Stomach smooth muscle (tissue), 2 donors: Measurements from ENCODE around the gene TMEM266.

Source experiments
- H3K27ac ChIP-seq: one replicate; pipeline ENCODE4 v1.7.0; 2013; ENCODE audit warnings: mild to moderate bottlenecking, low read length, inconsistent platforms
- H3K27me3 ChIP-seq, 2 donors: one replicate each; pipeline ENCODE4 v1.7.0; 2013; ENCODE audit warnings: low read length in 2 of 2; ENCODE audit not compliant: insufficient read depth in 2 of 2, control insufficient read depth in 1 of 2
- H3K36me3 ChIP-seq, 2 donors: one replicate each; pipeline ENCODE4 v1.7.0; 2013; ENCODE audit warnings: low read length in 2 of 2; ENCODE audit not compliant: control insufficient read depth in 2 of 2, insufficient read depth in 2 of 2
- H3K4me1 ChIP-seq: one replicate; pipeline ENCODE4 v1.7.0; 2013; ENCODE audit warnings: low read length; ENCODE audit not compliant: control insufficient read depth, insufficient read depth
- H3K4me3 ChIP-seq, 2 donors: one replicate each; pipeline ENCODE4 v1.7.0; 2013; ENCODE audit warnings: low read length in 2 of 2
- H3K9ac ChIP-seq, 2 donors: one replicate each; pipeline ENCODE4 v1.7.0; 2013; ENCODE audit warnings: low read length in 2 of 2, mild to moderate bottlenecking in 1 of 2
- H3K9me3 ChIP-seq, 2 donors: one replicate each; pipeline ENCODE4 v1.7.0; 2013; ENCODE audit warnings: low read length in 2 of 2; ENCODE audit not compliant: control insufficient read depth in 2 of 2
- donor health status: healthy.
- donor health status: Pancreatic carcinoma.

TMEM266 gene

DNA sequence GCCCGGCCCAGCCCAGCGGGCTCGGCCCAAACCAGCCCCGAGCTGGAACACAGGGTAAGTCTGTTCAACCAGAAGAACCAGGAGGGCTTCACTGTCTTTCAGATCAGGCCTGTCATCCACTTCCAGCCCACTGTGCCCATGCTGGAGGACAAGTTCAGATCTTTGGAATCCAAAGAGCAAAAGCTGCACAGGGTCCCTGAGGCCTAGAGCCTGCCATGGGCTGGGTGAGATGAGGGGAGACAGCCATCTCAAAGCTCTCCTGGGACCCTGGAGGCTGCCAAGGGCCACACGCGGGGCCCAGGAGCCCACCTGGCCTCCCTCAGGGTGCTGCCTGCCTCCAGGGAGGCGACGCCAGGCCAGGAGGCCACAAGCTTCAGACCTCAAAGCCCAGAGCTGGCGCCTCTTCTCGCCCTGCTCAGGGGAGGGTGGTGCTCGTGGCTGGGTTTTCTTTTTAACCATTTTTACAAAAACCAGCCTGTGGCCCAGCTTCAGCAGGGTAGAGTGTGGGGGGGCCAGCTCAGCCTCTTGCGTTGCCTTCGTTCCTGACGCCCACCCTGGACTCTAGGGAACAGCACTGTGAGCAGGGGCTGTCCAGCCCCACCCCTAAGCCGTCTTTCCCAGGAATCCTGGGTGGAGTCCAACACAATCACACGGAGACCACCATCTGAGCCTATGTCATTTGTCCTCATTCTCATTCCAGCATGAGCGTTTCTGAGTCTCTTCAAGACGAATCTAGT, 144.5 kb downstream of the TMEM266 start:
- H3K9me3 ChIP-seq: no peaks in the 10 kb centered on the region
- peaks cover 0 to 7% of the 10 kb centered on the region in 2 donors for H3K36me3 ChIP-seq
- no peak overlapping the region for H3K4me3 ChIP-seq
- peaks cover 11% of the 10 kb centered on the region for H3K4me1 ChIP-seq
- H3K27ac ChIP-seq: no peak overlapping the region
- no peaks in the 10 kb centered on the region for H3K27me3 ChIP-seq
- H3K9ac ChIP-seq: no peak overlapping the region

DNA sequence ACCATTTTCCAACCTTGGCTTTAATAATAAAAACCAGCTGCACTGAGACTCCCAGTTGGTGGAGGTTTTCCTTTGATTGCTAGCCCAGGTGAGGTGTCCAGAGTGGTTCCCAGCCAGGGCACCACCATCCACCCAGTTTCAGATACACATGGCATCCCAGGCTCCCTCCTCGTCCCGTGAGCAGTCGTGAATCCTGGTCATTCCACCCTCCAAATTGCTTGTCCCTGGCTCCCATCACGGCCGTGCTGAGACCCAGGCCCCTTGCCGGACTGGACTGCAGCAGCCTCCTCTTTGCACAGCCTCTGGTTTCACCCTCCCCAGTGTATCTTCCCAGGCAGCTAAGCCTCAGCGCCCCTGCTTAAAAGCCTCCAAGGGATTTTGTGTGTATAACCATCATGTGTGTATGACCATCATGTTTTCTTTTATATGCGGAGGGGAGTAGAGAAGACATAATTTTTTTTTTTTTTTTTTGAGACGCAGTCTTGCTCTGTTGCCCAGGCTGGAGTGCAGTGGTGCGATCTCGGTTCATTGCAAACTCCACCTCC, 145.2 kb downstream of the TMEM266 start:
- H3K9me3 ChIP-seq: no peaks in the 10 kb centered on the region
- H3K9ac ChIP-seq: no peak overlapping the region
- peaks cover 5% of the 10 kb centered on the region for H3K4me1 ChIP-seq
- H3K4me3 ChIP-seq: no peak overlapping the region
- H3K36me3 ChIP-seq: peaks cover under 1 to 11% of the 10 kb centered on the region in 2 donors
- no peaks in the 10 kb centered on the region for H3K27me3 ChIP-seq
- H3K27ac ChIP-seq: no peak overlapping the region

DNA sequence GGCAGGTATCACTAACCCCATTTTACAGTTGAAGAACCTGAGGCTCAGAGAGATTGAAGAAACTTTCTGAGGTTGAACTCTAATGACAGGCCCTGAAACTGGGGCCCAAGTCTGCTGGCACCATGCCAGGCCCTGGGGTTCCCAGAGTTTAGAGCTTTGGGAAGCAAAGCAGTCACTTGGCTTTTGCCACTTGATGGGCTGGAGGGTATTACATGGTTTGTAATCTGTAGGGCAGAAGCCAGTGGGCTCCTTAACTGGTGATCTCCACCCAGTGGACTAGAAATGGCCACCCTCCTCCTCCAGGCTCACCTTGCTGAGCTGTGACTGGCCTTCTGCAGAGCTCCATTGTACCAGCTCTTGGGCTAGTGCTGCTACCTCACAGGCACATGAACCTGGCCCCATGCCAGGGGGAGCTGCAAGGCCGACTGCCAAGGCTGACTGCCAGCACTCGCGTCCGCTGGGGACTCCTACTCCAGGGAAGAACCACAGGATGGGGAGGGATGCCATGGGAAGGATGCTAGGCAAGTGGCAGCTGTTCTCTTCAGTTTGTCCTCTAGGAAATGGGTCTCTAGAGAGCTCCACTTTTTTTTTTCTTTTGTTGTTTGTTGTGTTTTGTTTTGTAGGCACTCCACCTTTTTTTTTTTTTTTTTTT, 146.7 kb downstream of the TMEM266 start:
- Histone ChIP-seq H3K36me3 (peaks cover 11 to 21% of the 10 kb centered on the region in 2 donors), H3K9me3 (no peaks in the 10 kb centered on the region), H3K9ac (no peak overlapping the region), H3K4me1 (no peaks in the 10 kb centered on the region), H3K27me3 (no peaks in the 10 kb centered on the region), H3K27ac (no peak overlapping the region), H3K4me3 (no peak overlapping the region)

DNA sequence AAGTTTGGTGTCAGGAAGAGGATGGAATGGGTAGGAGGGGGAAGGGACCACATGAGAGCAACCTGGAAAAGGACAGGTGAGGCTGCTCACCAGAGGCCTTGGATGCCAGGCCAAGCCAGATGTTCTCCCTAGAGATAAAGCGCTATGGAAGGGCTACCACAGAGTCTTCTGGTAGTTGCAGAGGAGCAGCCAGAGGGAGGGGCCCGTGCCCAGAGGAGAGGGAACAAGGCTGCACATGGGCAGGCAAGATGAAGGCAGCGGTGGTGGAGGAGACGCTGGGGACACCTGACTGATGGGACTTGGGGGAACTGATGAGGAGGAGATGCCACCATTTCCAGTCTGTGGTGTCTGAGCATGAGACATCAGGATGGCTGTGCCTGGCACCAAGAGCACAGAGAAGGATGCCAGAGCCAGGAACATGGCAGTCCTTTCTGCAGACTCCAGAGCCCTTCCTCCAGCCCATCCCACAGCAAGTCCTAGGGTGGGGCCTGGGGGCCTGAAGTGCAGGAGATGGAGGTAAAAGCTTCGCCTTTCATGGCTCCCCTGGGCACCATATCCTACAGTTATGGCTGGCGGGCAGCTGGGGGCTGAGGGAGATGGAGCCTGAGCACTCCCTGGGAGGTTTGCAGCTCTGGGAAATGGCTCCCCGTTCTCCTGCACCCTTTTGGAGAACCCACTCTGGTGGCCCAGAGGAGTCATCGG, 148.4 kb downstream of the TMEM266 start:
- no peaks in the 10 kb centered on the region for H3K9me3 ChIP-seq
- H3K4me3 ChIP-seq: no peak overlapping the region
- no peak overlapping the region for H3K27ac ChIP-seq
- H3K9ac ChIP-seq: no peak overlapping the region
- H3K36me3 ChIP-seq: peaks cover 22 to 26% of the 10 kb centered on the region in 2 donors
- H3K4me1 ChIP-seq: no peaks in the 10 kb centered on the region
- no peaks in the 10 kb centered on the region for H3K27me3 ChIP-seq

DNA sequence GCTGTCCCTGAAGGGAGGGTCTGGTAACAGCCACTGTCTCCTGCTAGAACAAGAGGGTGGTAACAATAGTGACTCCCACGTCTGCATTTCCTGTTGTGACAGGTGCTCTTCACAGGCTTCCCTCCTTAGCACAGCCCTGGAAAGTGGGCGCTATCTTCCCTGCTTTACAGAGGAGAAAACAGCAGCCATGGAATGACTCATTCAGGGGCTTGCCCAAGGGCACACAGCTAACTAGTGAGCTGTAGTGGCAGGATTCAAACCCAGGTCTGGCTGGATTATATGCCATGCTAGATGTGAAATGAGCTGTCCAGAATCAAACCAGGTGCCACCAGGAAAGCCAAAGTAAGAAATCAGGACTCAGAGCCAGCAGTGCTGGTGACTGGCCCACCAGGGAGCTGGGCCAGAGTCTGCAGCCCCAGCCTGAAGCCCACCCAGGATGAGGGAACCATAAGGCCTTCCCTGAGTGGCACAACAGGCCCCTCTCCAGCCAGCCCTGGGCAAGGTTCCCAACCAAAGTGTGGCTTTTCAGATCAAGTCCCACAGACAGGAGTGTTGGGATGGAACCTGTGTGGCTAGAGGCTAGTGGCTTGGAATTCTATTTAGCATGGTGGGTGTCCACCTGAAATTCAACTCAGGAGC, 149.1 kb downstream of the TMEM266 start:
- Histone ChIP-seq H3K4me1 (no peaks in the 10 kb centered on the region), H3K4me3 (no peak overlapping the region), H3K27me3 (no peaks in the 10 kb centered on the region), H3K27ac (no peak overlapping the region), H3K9ac (no peak overlapping the region), H3K36me3 (peaks cover 28 to 31% of the 10 kb centered on the region in 2 donors), H3K9me3 (no peaks in the 10 kb centered on the region)

DNA sequence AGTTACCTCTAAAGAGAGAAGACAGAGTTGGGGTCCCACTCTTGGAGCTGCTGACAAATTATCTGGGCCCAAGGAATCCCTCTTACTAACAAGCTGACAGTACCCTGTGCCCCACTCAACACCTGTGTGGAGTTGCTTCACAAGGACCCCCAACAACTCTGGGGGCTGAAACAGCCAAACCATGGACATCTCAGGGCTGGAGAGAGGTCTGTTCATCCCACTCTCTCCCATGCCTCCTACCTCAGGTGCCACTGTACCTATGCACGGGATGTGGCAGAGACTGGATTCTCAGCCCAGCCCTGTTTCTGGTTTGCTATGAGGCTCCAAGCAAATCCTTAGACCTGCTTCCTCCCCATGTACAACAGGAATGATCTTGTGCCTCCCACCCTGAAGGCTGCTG, 149.7 kb downstream of the TMEM266 start:
- H3K4me3 ChIP-seq: no peak overlapping the region
- no peak overlapping the region for H3K9ac ChIP-seq
- no peaks in the 10 kb centered on the region for H3K9me3 ChIP-seq
- H3K36me3 ChIP-seq: peaks cover 35 to 37% of the 10 kb centered on the region in 2 donors
- no peak overlapping the region for H3K27ac ChIP-seq
- H3K4me1 ChIP-seq: no peaks in the 10 kb centered on the region
- no peaks in the 10 kb centered on the region for H3K27me3 ChIP-seq

DNA sequence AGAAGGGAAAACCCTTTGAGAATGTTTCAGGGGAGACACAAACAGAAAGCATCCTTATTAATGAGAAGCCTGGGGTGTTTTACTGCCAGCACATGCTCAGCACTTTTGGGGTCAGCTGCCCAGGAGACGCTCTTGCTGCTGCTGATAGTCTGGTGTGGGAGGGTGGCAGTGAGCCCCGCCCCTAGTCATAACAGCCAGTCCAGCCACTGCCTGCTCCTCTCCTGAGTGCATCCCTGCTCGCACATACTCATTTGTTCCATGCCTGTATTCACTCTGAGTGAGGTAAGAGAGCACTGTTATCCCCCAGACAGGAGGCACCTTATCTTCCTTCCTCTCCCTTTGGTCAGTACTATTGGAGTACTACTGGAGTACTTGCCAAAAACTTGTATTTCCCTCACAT, 150.2 kb downstream of the TMEM266 start:
- Histone ChIP-seq H3K27me3 (no peaks in the 10 kb centered on the region), H3K9me3 (no peaks in the 10 kb centered on the region), H3K27ac (no peak overlapping the region), H3K4me3 (no peak overlapping the region), H3K36me3 (peaks cover 39 to 40% of the 10 kb centered on the region in 2 donors), H3K4me1 (no peaks in the 10 kb centered on the region), H3K9ac (no peak overlapping the region)

DNA sequence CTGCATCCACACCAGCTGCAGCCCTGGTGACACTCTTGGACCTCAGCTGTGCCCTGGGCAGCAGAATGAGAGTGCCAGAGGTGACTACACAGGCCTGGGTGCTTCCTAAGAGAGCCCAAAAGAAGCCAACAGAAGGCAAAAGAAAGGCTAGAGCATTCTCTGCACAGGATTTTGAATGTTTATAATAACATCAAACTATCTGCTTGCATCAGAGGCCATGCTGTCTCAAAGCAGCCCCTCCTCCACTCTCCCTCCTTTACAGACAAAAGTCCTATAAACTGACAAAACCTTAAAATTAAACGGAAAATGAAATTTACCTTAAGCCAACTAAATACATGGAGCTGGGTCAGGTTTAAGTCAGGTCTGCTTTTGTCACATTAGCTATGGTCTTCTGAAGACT, 155.8 kb downstream of the TMEM266 start:
- peaks cover 3% of the 10 kb centered on the region for H3K4me1 ChIP-seq
- no peak overlapping the region for H3K4me3 ChIP-seq
- peaks cover 35 to 44% of the 10 kb centered on the region in 2 donors for H3K36me3 ChIP-seq
- H3K27me3 ChIP-seq: no peaks in the 10 kb centered on the region
- H3K27ac ChIP-seq: no peak overlapping the region
- H3K9me3 ChIP-seq: no peaks in the 10 kb centered on the region
- H3K9ac ChIP-seq: no peak overlapping the region

DNA sequence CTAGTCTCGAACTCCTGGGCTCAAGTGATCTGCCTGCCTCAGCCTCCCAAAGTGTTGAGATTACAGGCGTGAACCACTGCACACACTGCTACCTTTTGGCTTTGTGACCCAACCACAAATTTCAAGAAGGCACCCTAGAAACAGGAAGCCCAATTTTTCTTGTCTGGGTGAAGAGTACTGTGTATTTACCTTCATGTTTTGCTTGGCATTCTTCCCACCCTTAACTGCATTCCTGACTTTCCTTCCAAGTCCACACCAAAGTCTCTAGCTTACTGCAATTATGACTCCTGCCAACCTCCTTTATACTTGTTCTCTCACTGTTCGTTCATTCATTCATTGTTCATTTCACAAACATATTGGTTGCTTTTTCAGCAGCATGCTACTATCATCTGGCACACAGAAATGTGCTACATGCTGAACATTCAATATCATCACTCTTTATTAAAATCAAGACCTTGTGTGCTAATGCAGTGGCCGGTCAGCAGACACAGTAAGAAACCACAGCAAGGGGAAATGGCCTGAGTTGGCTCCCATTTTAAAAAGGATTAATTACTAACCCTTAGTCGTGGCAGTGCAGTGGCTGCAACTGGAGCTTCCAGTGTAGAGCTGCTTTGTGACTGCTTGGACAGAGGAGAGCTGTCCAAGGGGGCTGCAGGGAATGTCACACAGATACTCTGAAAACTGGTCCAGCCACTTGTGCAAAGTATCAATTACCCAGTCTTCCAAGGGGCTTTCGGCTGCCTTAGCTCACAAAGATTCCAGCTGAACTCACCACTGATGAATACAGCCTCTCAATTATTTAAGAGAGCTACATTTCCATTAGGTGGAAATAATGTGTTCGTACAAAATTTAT, 157.5 kb downstream of the TMEM266 start:
- Histone ChIP-seq H3K9ac (no peak overlapping the region), H3K9me3 (no peaks in the 10 kb centered on the region), H3K27ac (no peak overlapping the region), H3K27me3 (no peaks in the 10 kb centered on the region), H3K4me3 (no peak overlapping the region), H3K36me3 (peaks cover 24 to 29% of the 10 kb centered on the region in 2 donors), H3K4me1 (peaks cover 3% of the 10 kb centered on the region)

DNA sequence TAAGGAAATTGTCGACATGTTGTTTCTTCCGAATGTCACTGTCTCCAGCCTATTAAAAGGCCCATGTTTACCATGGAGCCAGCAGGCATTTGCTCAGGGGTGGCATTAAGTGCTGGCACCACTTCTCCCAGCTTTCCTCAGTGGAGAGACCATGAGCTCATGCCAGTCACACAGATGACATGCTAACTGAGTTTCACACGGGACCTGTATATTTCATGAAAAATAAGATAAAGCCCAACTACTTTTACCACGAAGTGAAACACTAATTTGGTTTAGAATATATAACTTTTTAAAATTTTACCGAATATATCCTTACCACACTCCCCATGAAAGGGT, 158.1 kb downstream of the TMEM266 start:
- H3K4me3 ChIP-seq: no peak overlapping the region
- no peak overlapping the region for H3K27ac ChIP-seq
- no peaks in the 10 kb centered on the region for H3K9me3 ChIP-seq
- no peak overlapping the region for H3K9ac ChIP-seq
- H3K36me3 ChIP-seq: peaks cover 24 to 26% of the 10 kb centered on the region in 2 donors
- H3K27me3 ChIP-seq: no peaks in the 10 kb centered on the region
- peaks cover 3% of the 10 kb centered on the region for H3K4me1 ChIP-seq
